Ishikawa (cell line): ENCODE measurements around the gene FOXN3.

Source experiments
- CEBPB ChIP-seq: IDR thresholded peaks from 2 replicates; pipeline ENCODE4 v1.6.1; 2012
- CREB1 ChIP-seq: IDR thresholded peaks from 2 replicates; pipeline ENCODE4 v1.6.1; 2012; ENCODE audit warnings: low read depth
- EGR1 ChIP-seq: IDR thresholded peaks from 2 replicates; pipeline ENCODE4 v1.6.1; 2012
- EP300 ChIP-seq: IDR thresholded peaks from 2 replicates; pipeline ENCODE4 v1.6.1; 2012; ENCODE audit warnings: borderline replicate concordance
- FOXM1 ChIP-seq: IDR thresholded peaks from 2 replicates; pipeline ENCODE4 v1.6.1; 2012; ENCODE audit warnings: low read depth, borderline replicate concordance
- NFIC ChIP-seq: IDR thresholded peaks from 2 replicates; pipeline ENCODE4 v1.6.1; 2012
- RAD21 ChIP-seq: IDR thresholded peaks from 2 replicates; pipeline ENCODE4 v1.6.1; 2012; ENCODE audit warnings: low read depth
- TAF1 ChIP-seq: IDR thresholded peaks from 2 replicates; pipeline ENCODE4 v1.6.1; 2012; ENCODE audit warnings: low read depth, mild to moderate bottlenecking
- TCF12 ChIP-seq: IDR thresholded peaks from 2 replicates; pipeline ENCODE4 v1.6.1; 2012; ENCODE audit warnings: low read depth
- TEAD4 ChIP-seq: IDR thresholded peaks from 2 replicates; pipeline ENCODE4 v1.6.1; 2012
- YY1 ChIP-seq: IDR thresholded peaks from 2 replicates; pipeline ENCODE4 v1.6.1; 2012; ENCODE audit warnings: low read depth
- ZBTB7A ChIP-seq: IDR thresholded peaks from 2 replicates; pipeline ENCODE4 v1.6.1; 2012; ENCODE audit warnings: low read depth
- TF ChIP-seq, protein P1 (sequence below): IDR thresholded peaks from 2 replicates; pipeline ENCODE4 v1.6.1; 2012
- TF ChIP-seq, protein P2 (sequence below): IDR thresholded peaks from 2 replicates; pipeline ENCODE4 v1.6.1; 2012
- TF ChIP-seq, protein P3 (sequence below): IDR thresholded peaks from 2 replicates; pipeline ENCODE4 v1.6.1; 2012; ENCODE audit warnings: low read depth, mild to moderate bottlenecking

The FOXN3 gene

DNA sequence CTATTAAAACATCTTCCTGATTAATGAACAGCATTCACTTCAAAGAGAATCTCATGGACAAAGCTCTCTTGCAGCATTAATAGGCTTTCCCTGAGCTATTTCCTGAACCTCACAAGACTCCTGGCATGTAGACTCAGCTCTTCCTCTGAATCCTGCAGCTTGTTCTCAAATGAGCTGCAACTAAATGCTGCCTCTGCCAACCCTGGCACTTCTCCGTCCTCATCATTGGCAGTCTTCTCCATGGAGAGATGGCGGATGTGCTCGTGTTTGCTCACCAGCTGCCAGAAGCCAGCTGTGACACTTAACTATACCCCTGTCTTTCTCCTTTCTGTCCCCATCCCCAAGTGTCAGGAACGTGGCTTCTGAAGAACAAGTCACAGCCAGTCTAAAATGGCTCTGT, 232.1 kb downstream of the FOXN3 start:
- TF ChIP-seq CREB1 (no peak), YY1 (no peak), RAD21 (no peak), ZBTB7A (no peak)
- TF ChIP-seq, protein P1, sequence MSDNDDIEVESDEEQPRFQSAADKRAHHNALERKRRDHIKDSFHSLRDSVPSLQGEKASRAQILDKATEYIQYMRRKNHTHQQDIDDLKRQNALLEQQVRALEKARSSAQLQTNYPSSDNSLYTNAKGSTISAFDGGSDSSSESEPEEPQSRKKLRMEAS, result no peak
- TF ChIP-seq, protein P2, sequence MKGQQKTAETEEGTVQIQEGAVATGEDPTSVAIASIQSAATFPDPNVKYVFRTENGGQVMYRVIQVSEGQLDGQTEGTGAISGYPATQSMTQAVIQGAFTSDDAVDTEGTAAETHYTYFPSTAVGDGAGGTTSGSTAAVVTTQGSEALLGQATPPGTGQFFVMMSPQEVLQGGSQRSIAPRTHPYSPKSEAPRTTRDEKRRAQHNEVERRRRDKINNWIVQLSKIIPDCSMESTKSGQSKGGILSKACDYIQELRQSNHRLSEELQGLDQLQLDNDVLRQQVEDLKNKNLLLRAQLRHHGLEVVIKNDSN, result no peak

DNA sequence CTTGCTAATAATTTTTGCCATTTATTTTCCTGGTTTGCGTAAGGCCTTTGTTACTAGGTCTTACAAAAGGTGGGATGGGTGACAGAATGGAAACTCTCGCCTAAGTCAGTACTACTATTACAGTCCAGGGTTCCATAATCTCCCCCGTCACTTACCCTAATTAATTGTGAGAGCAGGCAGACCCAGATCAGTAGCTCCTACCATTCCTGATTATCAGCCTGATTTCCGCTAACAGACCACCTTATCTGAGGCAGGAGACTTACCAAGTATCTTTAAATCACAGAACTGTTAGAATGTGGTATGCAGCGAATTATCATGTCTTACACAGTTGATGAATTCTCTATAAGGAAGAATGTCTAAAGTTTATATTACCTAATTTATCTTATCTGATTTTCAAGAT, 234.7 kb downstream of the FOXN3 start:
- TF ChIP-seq TAF1, result no peak
- TF ChIP-seq, protein P2, result no peak
- TF ChIP-seq RAD21, result no peak

DNA sequence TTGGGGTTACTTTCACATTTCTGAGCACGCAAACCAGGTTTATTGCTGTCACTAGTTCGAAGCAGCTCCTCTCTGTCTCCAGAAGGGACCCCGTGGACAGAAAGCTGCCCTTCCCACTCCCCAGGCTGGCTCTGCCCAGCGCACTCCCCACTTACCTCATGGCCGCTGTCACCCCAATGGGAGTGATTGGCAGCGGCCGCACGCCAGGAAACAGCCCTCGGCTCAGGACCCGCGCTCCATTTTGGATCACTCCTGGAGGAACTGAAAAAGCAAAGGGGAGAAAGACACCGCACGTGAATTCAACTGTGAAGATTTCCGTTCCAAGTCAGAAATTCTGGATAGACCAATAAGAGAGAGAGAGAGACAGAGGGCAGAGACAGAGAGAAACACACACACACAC, 236.5 kb downstream of the FOXN3 start:
- TF ChIP-seq TEAD4 (no peak), EP300 (no peak), FOXM1 (no peak), NFIC (no peak), ZBTB7A (no peak)

DNA sequence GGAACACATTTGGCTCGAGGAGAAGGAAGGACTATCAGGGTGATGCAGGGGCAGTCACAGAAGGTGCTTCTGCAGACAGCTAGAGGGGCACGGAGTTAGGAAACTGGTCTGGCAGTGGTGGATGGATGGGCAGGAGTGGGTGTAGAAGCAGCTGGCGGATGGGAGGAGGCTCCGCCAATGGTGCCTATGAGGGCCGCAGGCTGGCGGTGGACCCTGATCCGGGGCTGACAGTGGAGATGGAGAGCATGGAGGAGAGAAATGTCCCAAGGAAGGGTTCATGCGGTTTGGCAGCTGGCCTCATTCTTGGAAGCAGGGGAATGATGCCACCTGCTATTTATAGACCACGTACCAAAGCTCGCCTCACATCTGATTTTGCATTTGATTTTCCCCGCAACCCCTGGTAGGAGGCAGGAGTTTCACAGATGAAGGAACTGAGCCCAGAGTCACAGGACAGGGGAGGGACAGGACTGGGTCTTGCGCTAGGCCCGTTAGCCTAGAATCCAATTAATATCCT, 237.1 kb downstream of the FOXN3 start:
- TF ChIP-seq CREB1 (no peak), TCF12 (no peak), TAF1 (no peak), EP300 (no peak), RAD21 (no peak), YY1 (no peak), TEAD4 (no peak), EGR1 (no peak), NFIC (no peak), CEBPB (no peak), FOXM1 (no peak), ZBTB7A (no peak)
- TF ChIP-seq, protein P3, sequence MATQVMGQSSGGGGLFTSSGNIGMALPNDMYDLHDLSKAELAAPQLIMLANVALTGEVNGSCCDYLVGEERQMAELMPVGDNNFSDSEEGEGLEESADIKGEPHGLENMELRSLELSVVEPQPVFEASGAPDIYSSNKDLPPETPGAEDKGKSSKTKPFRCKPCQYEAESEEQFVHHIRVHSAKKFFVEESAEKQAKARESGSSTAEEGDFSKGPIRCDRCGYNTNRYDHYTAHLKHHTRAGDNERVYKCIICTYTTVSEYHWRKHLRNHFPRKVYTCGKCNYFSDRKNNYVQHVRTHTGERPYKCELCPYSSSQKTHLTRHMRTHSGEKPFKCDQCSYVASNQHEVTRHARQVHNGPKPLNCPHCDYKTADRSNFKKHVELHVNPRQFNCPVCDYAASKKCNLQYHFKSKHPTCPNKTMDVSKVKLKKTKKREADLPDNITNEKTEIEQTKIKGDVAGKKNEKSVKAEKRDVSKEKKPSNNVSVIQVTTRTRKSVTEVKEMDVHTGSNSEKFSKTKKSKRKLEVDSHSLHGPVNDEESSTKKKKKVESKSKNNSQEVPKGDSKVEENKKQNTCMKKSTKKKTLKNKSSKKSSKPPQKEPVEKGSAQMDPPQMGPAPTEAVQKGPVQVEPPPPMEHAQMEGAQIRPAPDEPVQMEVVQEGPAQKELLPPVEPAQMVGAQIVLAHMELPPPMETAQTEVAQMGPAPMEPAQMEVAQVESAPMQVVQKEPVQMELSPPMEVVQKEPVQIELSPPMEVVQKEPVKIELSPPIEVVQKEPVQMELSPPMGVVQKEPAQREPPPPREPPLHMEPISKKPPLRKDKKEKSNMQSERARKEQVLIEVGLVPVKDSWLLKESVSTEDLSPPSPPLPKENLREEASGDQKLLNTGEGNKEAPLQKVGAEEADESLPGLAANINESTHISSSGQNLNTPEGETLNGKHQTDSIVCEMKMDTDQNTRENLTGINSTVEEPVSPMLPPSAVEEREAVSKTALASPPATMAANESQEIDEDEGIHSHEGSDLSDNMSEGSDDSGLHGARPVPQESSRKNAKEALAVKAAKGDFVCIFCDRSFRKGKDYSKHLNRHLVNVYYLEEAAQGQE, result no peak
- TF ChIP-seq, protein P2, result no peak
- TF ChIP-seq, protein P1, result no peak

DNA sequence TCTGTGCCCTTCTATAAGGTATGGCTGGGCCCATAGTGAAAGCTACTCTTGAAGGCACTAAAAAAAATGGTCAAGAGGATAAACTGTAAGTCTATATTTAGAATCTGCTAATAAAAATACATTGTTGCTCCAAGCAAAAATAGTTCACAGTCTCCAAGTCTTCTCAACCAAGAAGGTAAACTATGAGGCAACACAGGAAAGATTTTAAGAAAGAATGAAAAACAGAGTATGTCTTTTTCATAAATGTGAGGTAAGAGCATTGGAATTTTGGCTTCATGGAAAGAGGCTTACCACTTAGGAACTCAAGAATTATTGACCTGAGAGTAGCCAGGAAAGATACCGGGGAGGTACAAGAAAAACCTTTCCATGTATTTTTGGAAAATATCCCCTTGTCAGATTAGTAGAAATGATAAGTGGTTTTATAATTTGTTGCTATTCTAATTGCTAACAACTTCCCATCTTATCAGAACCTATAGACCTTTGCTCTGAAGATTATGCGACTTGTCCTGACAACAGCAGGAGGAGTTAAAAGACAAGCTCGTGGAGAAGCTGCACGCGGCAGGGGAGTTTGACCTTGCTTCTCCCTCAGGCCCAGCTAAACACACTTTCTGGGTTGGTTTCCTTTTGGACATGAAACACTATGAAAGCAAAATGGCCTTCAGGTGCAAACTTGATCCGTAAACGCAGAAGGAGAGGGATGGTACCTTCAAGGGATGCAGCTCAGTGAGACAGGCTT, 238.1 kb downstream of the FOXN3 start:
- no peak for TF ChIP-seq NFIC
- TF ChIP-seq, protein P2, result no peak
- no peak for TF ChIP-seq TEAD4
- TF ChIP-seq CEBPB, result no peak
- no peak for TF ChIP-seq FOXM1
- TF ChIP-seq, protein P1, result no peak
- TF ChIP-seq, protein P3, result no peak
- no peak for TF ChIP-seq YY1
- no peak for TF ChIP-seq TAF1
- no peak for TF ChIP-seq TCF12
- no peak for TF ChIP-seq CREB1
- TF ChIP-seq RAD21, result no peak
- TF ChIP-seq EGR1, result no peak
- no peak for TF ChIP-seq EP300
- TF ChIP-seq ZBTB7A, result no peak
